Fibroblast of lung (primary cell): ENCODE measurements around the gene OGDH. TPM values are rescaled to one million over a fixed set of nuclear protein-coding genes. Genes with fewer than 3 reads are reported as not detected.
A peak's percentile ranks its signal among the peaks of the same experiment; 100 is the strongest.

Experiments
- DNase-seq, 2 donors: peaks; one replicate each; pipeline versions ENCODE4 v3.0.0 to v3.0.0-alpha.2; 2010; ENCODE audit warnings: low read depth in 2 of 2
- H2AFZ ChIP-seq: 2 replicates; pipeline ENCODE4 v1.5.1; 2012; ENCODE audit warnings: low read length, control low read depth, inconsistent platforms
- H3K27ac ChIP-seq: 2 replicates; pipeline ENCODE4 v1.5.1; 2011; ENCODE audit warnings: low read length, control low read depth; ENCODE audit not compliant: insufficient read depth
- H3K27me3 ChIP-seq: 2 replicates; pipeline ENCODE4 v1.5.1; 2011; ENCODE audit warnings: mild to moderate bottlenecking, low read length; ENCODE audit not compliant: control insufficient read depth, insufficient read depth
- H3K36me3 ChIP-seq: 2 replicates; pipeline ENCODE4 v1.5.1; 2011; ENCODE audit warnings: low read length; ENCODE audit not compliant: control insufficient read depth, insufficient read depth
- H3K4me1 ChIP-seq: 2 replicates; pipeline ENCODE4 v1.5.1; 2011; ENCODE audit warnings: low read length; ENCODE audit not compliant: control insufficient read depth, insufficient read depth; ENCODE audit errors: extremely low read depth
- H3K4me2 ChIP-seq: 2 replicates; pipeline ENCODE4 v1.5.1; 2011; ENCODE audit warnings: low read length, control low read depth; ENCODE audit not compliant: insufficient read depth; ENCODE audit errors: extremely low read depth
- H3K4me3 ChIP-seq, 4 experiments: fragments of 200-600 bp in 1 of 4; sonication (generic) in 1 of 4; replicated peaks in 1 of 4; 2 replicates each; pipeline ENCODE4 v1.5.1; 2011 to 2016; ENCODE audit warnings: low read length in 4 of 4, low read depth in 3 of 4, mild to moderate bottlenecking in 3 of 4, control low read depth in 2 of 4, inconsistent platforms in 1 of 4, mixed read lengths in 1 of 4; ENCODE audit not compliant: insufficient read depth in 1 of 4; ENCODE audit errors: control extremely low read depth in 1 of 4
- H3K79me2 ChIP-seq: 2 replicates; pipeline ENCODE4 v1.5.1; 2012; ENCODE audit warnings: mild to moderate bottlenecking, low read length, inconsistent platforms; ENCODE audit not compliant: control insufficient read depth, insufficient read depth
- H3K9ac ChIP-seq: 2 replicates; pipeline ENCODE4 v1.5.1; 2011; ENCODE audit warnings: mild to moderate bottlenecking, low read length, control low read depth; ENCODE audit not compliant: insufficient read depth
- H3K9me3 ChIP-seq: 2 replicates; pipeline ENCODE4 v1.5.1; 2012; ENCODE audit warnings: low read depth, low read length; ENCODE audit not compliant: control insufficient read depth, insufficient read depth
- H4K20me1 ChIP-seq: 2 replicates; pipeline ENCODE4 v1.5.1; 2011; ENCODE audit warnings: low read length; ENCODE audit not compliant: control insufficient read depth, insufficient read depth; ENCODE audit errors: extremely low read depth
- EZH2 ChIP-seq: IDR thresholded peaks from 2 replicates; pipeline ENCODE4 v1.5.1; 2012; ENCODE audit warnings: low read length, control low read depth, mild to moderate bottlenecking; ENCODE audit errors: missing control alignments
- polyA plus RNA-seq, 2 donors: library from polyadenylated mRNA; depleted of rRNA in 1 of 2; stranded (reverse) in 1 of 2; unstranded in 1 of 2; fragments of >200 nt; gene quantifications; 2 replicates each; pipeline ENCODE4 v1.2.1, GENCODE V29; 2011 to 2012; ENCODE audit warnings: missing spikeins in 1 of 2
- total RNA-seq: library from RNA; depleted of rRNA; stranded (reverse); fragments of >200 nt; gene quantifications from 2 replicates; pipeline ENCODE4 v1.2.1, GENCODE V29; 2014
- TF ChIP-seq, protein P1 (sequence below), 2 donors: IDR thresholded peaks in 1 of 2; conservative IDR thresholded peaks in 1 of 2; 1 replicate in 1 of 2; 2 replicates in 1 of 2; pipeline ENCODE4 v1.5.1; 2011 to 2012; ENCODE audit warnings: low read length in 2 of 2, control low read depth in 1 of 2, inconsistent platforms in 1 of 2, low read depth in 1 of 2, mild to moderate bottlenecking in 1 of 2

The OGDH gene
- total and polyA plus RNA-seq, 2 donors (not counting 1 experiment from before 2014, with no cell fraction given) = 60.8 to 69.2 TPM

DNA sequence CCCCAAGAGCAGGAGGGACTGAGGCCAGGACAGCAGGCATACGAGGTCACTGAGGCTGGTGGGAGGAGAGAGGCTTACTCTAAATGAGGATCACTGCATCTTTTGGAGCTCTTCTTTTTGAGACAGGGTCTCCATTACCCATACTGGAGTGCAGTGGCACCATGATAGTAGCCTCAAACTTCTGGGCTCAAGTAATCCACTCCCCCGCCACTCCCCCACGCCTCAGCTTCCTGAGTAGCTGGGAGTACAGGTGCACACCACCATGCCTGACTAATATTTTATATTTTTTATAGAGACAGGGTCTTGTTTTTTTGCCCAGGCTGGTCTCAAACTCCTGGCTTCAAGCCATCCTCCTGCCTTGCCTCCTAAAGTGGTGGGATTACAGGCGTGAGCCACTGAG lies 25.8 kb downstream of the OGDH start:
- Histone ChIP-seq H4K20me1 (no peaks in the 10 kb centered on the region), H3K4me3 (no peak overlapping the region), H3K79me2 (no peaks in the 10 kb centered on the region), H3K36me3 (peaks cover 8% of the 10 kb centered on the region), H3K9me3 (no peaks in the 10 kb centered on the region), H2AFZ (no peak overlapping the region), H3K27ac (no peak overlapping the region), H3K27me3 (no peaks in the 10 kb centered on the region), H3K9ac (no peak overlapping the region), H3K4me1 (peaks cover 14% of the 10 kb centered on the region), H3K4me2 (no peak overlapping the region)
- no peak for DNase-seq
- TF ChIP-seq, protein P1, sequence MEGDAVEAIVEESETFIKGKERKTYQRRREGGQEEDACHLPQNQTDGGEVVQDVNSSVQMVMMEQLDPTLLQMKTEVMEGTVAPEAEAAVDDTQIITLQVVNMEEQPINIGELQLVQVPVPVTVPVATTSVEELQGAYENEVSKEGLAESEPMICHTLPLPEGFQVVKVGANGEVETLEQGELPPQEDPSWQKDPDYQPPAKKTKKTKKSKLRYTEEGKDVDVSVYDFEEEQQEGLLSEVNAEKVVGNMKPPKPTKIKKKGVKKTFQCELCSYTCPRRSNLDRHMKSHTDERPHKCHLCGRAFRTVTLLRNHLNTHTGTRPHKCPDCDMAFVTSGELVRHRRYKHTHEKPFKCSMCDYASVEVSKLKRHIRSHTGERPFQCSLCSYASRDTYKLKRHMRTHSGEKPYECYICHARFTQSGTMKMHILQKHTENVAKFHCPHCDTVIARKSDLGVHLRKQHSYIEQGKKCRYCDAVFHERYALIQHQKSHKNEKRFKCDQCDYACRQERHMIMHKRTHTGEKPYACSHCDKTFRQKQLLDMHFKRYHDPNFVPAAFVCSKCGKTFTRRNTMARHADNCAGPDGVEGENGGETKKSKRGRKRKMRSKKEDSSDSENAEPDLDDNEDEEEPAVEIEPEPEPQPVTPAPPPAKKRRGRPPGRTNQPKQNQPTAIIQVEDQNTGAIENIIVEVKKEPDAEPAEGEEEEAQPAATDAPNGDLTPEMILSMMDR (conservative IDR thresholded peaks at IDR 0.05 in 1 of 2, IDR thresholded peaks at IDR 0.05 in 1 of 2; ENCODE audit: low read depth in 1 of 2, low read length in 2 of 2) = no peak
- TF ChIP-seq EZH2 = no peak

DNA sequence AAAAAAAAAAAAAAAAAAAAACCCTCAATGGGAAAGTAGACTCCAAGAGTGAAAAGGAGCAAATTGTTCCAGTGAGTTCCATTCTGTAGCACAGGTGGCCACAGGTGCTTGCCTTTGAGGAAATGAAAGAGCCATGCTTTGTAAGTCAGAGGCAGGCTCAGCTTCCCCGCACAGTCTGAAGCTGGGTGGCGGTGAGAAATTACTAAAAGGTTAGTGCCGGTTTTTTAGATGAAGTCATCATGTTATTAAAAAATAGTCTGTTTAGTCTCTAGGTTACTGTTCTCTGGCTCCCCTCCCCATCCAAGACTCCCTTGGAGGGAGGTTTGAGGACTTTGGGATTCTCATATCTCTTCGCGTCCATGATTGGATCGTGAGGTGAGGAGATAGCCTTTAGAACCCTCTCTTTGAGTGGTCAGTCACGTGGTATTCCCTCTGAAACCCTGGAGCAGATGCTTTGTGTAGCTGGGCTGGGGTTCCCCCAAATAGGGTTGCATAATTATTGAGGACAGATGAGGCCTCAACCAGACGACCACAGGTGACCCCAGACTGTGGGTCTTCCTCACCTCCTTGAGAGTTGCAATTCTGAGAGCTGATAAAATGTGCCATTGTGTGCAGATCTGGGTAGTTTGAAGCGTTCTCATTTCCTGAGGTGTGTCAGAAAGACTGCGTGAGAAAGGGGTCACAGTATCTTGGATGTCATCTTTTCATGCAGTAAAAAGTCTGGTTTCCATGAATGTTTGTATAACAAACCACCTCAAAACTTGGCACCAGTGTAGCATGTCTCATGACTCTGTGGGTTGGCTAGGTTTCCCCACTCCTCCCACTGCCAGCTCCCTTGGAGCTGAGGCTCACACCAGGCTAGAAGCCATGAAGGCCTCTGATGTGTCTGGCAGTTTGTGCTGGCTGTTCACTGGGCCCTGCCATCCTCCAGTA lies 27.1 kb downstream of the OGDH start:
- no peak overlapping the region for H2AFZ ChIP-seq
- no peaks in the 10 kb centered on the region for H3K27me3 ChIP-seq
- no peaks in the 10 kb centered on the region for H4K20me1 ChIP-seq
- H3K9me3 ChIP-seq = no peaks in the 10 kb centered on the region
- no peaks in the 10 kb centered on the region for H3K79me2 ChIP-seq
- H3K36me3 ChIP-seq = peaks cover 6% of the 10 kb centered on the region
- H3K4me2 ChIP-seq = peak overlapping the region; percentile 1
- DNase-seq = peak; percentile 97
- no peak overlapping the region for H3K4me3 ChIP-seq
- TF ChIP-seq, protein P1 (conservative IDR thresholded peaks at IDR 0.05 in 1 of 2, IDR thresholded peaks at IDR 0.05 in 1 of 2; ENCODE audit: low read depth in 1 of 2, low read length in 2 of 2) = no peak
- TF ChIP-seq EZH2 = no peak
- H3K27ac ChIP-seq = peak overlapping the region; percentile 62
- H3K4me1 ChIP-seq = peaks cover 23% of the 10 kb centered on the region
- H3K9ac ChIP-seq = no peak overlapping the region

DNA sequence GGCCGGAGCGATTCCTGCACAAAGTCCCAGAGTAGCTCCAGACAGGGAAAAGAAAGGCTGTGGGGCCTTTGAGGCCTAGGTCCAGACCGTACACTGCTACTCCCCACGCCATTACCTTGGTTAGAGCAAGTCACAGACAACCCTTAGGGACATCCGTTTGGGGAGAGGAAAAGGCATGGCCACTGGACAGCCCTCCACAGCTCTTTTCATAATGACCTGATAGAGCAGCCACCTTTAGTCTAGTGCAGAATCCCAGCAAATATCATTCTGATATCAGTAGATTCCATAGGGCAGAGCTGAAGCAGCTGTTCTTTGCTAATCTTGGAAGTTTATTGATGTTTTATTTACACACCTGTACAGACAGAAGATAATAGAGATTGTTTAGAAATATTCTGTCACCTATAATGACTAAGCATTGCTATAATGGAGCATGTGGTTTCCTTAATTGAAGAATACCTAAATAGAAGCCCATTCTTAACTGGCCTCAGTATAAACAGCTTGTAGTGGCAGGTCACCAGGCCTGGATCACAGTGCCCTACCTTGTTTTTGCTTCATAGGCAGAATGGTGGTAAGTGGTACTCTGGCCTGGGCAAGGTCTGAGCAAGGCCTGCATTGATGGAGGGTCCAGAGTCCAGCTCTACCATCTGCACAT lies 27.9 kb downstream of the OGDH start:
- Histone ChIP-seq H3K27ac (peak overlapping the region; percentile 62), H3K79me2 (no peaks in the 10 kb centered on the region), H3K9me3 (no peaks in the 10 kb centered on the region), H2AFZ (no peak overlapping the region), H3K36me3 (peaks cover 4% of the 10 kb centered on the region), H3K9ac (no peak overlapping the region), H4K20me1 (no peaks in the 10 kb centered on the region), H3K27me3 (no peaks in the 10 kb centered on the region), H3K4me3 (no peak overlapping the region), H3K4me1 (peaks cover 29% of the 10 kb centered on the region), H3K4me2 (no peak overlapping the region)
- TF ChIP-seq EZH2 = no peak
- TF ChIP-seq, protein P1 (conservative IDR thresholded peaks at IDR 0.05 in 1 of 2, IDR thresholded peaks at IDR 0.05 in 1 of 2; ENCODE audit: low read depth in 1 of 2, low read length in 2 of 2) = no peak
- peak in 1 of 2 donors; percentile 26 for DNase-seq
